Activated CD4-positive, alpha-beta T cell treated with anti-CD3 and anti-CD28 coated beads for 36 hours (primary cell): ENCODE results near the gene PAMR1. TPM values are rescaled to one million over a fixed set of nuclear protein-coding genes. Genes with fewer than 3 reads are reported as not detected.

Experiments
- total RNA-seq, 2 experiments: library from RNA; stranded (reverse); gene quantifications; one replicate each; pipeline ENCODE4 v1.2.3, GENCODE V29; 2021

The PAMR1 gene
- total RNA-seq, 2 experiments from 2014 or later = not detected

Other genes with a start within 250 kb of the PAMR1 start
- gene SLC1A2, start 106.1 kb downstream of the PAMR1 start, total RNA-seq = not detected
- gene FJX1, start 92.8 kb upstream of the PAMR1 start, total RNA-seq = under 1 TPM; 0.69 to 0.74 TPM
- gene TRIM44, start 137.2 kb upstream of the PAMR1 start, total RNA-seq = 10 to 100 TPM; 38.1 to 39.9 TPM